GM23338 (cell line): ENCODE measurements around the gene GM2A.

Experiments
- EZH2 ChIP-seq: fragments of 200-600 bp; sonication (generic); IDR thresholded peaks from one replicate; pipeline ENCODE4 v1.8.0; 2017; ENCODE audit warnings: antibody characterized with exemption, mild to moderate bottlenecking, low read depth; ENCODE audit not compliant: unreplicated experiment
- EZH2phosphoT487 ChIP-seq: fragments of 200-600 bp; sonication (generic); IDR thresholded peaks from one replicate; pipeline ENCODE4 v1.8.1; 2018; ENCODE audit warnings: antibody characterized with exemption; ENCODE audit not compliant: unreplicated experiment
- STAT1 ChIP-seq: IDR thresholded peaks from one replicate; pipeline ENCODE4 v1.6.1; 2016; ENCODE audit warnings: antibody characterized with exemption; ENCODE audit not compliant: unreplicated experiment
- ZNF114 ChIP-seq: fragments of 250-450 bp; sonication (Bioruptor Pico); IDR thresholded peaks from 2 replicates; pipeline ENCODE4 v1.5.0; 2020; ENCODE audit warnings: mild to moderate bottlenecking, moderate library complexity
- TF ChIP-seq, protein P1 (sequence below), 2 experiments: fragments of 200-600 bp in 1 of 2; sonication (generic) in 1 of 2; conservative IDR thresholded peaks; 2 replicates each; pipeline versions ENCODE4 v1.5.1 to v1.6.1; 2016 to 2017; ENCODE audit warnings: antibody characterized with exemption in 2 of 2, low read depth in 2 of 2, mild to moderate bottlenecking in 2 of 2, moderate library complexity in 1 of 2
- TF ChIP-seq, protein P2 (sequence below): IDR thresholded peaks from 2 replicates; pipeline ENCODE4 v1.6.1; 2016; ENCODE audit warnings: antibody characterized with exemption

DNA sequence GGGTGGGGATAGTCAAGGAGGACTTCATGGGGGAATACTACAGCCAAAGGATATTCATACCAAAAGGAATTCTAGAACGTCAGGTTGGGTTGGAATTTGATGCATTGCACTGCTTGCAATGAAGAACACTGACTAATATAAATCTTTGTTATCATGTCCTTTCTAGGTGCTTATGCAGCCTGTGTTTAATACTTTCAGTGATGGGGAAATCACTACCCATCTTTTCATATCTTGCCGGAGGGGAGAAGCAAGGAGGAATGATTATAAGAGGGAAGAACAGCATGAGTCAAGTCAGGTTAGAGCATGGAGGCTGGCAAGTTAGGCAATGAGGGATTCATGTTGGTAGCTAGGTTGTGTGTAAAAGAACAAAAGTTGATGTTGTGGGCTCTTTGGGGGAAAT lies 24.0 kb upstream of the GM2A start:
- TF ChIP-seq, protein P1, sequence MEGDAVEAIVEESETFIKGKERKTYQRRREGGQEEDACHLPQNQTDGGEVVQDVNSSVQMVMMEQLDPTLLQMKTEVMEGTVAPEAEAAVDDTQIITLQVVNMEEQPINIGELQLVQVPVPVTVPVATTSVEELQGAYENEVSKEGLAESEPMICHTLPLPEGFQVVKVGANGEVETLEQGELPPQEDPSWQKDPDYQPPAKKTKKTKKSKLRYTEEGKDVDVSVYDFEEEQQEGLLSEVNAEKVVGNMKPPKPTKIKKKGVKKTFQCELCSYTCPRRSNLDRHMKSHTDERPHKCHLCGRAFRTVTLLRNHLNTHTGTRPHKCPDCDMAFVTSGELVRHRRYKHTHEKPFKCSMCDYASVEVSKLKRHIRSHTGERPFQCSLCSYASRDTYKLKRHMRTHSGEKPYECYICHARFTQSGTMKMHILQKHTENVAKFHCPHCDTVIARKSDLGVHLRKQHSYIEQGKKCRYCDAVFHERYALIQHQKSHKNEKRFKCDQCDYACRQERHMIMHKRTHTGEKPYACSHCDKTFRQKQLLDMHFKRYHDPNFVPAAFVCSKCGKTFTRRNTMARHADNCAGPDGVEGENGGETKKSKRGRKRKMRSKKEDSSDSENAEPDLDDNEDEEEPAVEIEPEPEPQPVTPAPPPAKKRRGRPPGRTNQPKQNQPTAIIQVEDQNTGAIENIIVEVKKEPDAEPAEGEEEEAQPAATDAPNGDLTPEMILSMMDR (conservative IDR thresholded peaks at IDR 0.05; ENCODE audit: low read depth in 2 of 2): no peak
- TF ChIP-seq, protein P2, sequence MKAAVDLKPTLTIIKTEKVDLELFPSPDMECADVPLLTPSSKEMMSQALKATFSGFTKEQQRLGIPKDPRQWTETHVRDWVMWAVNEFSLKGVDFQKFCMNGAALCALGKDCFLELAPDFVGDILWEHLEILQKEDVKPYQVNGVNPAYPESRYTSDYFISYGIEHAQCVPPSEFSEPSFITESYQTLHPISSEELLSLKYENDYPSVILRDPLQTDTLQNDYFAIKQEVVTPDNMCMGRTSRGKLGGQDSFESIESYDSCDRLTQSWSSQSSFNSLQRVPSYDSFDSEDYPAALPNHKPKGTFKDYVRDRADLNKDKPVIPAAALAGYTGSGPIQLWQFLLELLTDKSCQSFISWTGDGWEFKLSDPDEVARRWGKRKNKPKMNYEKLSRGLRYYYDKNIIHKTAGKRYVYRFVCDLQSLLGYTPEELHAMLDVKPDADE: no peak
- TF ChIP-seq ZNF114 (CRISPR knock-in tag): no peak
- no peak for TF ChIP-seq STAT1
- no peak for TF ChIP-seq EZH2phosphoT487
- no peak for TF ChIP-seq EZH2
